DND-41 (cell line): ENCODE results near the gene MEFV.

ENCODE experiments used
- EZH2 ChIP-seq: IDR thresholded peaks from 3 replicates; pipeline ENCODE4 v1.6.1; 2012; ENCODE audit warnings: borderline replicate concordance, low read depth, mild to moderate bottlenecking, moderate library complexity, low read length, inconsistent platforms; ENCODE audit not compliant: severe bottlenecking
- TF ChIP-seq, protein P1 (sequence below): IDR thresholded peaks from 2 replicates; pipeline ENCODE4 v1.5.1; 2012; ENCODE audit warnings: borderline replicate concordance, low read length, moderate library complexity, mild to moderate bottlenecking; ENCODE audit not compliant: poor library complexity, severe bottlenecking; ENCODE audit errors: extremely low read depth

DNA sequence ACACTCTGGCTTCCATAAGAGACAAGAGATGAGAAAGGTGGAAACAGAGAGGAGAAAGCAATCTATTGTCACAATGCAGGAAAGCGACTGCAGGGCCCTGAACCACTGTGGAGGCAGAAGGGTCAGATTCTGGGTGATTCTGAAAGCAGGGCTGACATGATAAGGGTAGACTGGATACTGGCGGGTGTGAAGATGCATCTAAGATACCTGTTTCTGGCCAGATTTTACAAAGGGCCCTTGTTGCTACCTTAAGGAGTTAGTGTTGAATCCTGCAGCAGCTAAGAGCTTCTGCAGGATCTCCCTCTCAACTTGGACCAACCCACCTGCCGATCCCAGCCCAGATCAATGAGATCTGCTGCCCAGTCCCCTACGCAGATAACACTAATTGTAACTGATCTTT lies 6.1 kb upstream of the MEFV start:
- no peak for TF ChIP-seq EZH2
- TF ChIP-seq, protein P1, sequence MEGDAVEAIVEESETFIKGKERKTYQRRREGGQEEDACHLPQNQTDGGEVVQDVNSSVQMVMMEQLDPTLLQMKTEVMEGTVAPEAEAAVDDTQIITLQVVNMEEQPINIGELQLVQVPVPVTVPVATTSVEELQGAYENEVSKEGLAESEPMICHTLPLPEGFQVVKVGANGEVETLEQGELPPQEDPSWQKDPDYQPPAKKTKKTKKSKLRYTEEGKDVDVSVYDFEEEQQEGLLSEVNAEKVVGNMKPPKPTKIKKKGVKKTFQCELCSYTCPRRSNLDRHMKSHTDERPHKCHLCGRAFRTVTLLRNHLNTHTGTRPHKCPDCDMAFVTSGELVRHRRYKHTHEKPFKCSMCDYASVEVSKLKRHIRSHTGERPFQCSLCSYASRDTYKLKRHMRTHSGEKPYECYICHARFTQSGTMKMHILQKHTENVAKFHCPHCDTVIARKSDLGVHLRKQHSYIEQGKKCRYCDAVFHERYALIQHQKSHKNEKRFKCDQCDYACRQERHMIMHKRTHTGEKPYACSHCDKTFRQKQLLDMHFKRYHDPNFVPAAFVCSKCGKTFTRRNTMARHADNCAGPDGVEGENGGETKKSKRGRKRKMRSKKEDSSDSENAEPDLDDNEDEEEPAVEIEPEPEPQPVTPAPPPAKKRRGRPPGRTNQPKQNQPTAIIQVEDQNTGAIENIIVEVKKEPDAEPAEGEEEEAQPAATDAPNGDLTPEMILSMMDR, result no peak
